Activated gamma-delta T cell (primary cell): ENCODE data around the gene P2RY12.

Experiments
- DNase-seq: peaks from one replicate; lab custom pipeline; 2025; lab: John Stamatoyannopoulos, UW

P2RY12 gene

DNA sequence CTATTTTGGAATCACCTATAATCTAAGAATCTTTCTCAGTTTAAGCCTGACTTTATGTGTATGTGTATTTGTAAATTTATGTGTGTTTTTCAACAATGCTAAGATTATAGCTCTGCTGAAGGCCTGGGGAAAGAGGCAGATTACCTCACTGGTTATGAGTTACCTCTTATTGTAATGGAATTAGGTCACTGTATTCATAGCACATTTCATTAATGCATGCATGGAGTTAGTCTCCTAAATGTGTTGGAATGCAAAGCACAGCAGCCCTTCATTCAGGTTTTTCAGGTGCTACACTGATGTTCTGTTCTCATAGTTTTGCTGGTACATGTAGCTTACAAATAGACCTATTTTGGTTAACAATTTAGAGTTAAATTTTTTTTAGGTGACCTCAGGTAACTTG lies 77.4 kb downstream of the P2RY12 start:
- no peak for DNase-seq

DNA sequence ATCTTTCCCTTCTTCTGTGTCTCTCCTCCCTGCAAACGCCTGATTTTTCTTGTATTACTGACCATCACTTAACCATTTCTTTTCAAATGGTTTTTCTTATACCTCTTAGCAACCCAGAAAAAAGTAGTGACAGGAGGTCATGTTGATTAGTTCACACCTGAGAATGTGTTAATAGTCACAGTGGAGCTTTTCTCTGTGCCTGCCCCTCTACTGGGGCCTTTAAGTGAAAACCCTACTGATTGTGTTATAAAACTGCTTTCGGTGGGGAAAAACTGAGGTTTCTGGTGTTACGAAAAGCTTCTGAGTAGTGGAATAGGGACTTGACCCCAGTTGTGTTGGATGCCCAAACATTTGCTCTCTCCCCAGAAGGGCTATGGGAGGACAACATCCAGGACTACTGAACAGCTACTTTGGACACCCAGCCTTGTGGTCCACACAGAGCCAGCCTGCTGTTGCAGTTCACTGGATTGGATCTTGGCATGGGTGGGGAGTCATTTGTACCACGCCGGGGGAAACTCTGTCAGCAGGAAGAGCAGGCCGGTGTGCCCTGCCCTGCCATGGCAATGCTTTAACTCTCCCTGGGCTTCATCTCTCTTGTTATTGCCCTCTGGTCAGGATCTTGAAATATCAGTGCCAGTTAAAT lies 78.3 kb downstream of the P2RY12 start:
- DNase-seq: no peak

DNA sequence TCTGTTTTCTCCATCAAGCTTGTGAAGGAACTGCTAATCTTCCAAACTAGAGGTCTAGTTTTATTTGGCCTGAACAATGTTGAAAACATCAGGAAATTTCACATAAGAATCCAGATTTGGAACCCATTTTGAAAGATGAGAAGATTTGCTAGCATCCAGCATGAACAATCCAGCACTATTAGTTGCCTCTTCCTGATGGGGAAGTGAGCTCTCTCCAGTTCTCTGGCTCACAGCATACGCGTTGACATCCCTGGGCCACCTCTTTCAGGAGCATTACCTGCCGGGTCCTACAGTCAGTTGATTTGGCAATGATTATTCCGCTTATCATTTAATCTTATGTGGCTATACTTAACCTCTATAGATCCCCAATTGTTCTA lies 78.8 kb downstream of the P2RY12 start:
- no peak for DNase-seq

DNA sequence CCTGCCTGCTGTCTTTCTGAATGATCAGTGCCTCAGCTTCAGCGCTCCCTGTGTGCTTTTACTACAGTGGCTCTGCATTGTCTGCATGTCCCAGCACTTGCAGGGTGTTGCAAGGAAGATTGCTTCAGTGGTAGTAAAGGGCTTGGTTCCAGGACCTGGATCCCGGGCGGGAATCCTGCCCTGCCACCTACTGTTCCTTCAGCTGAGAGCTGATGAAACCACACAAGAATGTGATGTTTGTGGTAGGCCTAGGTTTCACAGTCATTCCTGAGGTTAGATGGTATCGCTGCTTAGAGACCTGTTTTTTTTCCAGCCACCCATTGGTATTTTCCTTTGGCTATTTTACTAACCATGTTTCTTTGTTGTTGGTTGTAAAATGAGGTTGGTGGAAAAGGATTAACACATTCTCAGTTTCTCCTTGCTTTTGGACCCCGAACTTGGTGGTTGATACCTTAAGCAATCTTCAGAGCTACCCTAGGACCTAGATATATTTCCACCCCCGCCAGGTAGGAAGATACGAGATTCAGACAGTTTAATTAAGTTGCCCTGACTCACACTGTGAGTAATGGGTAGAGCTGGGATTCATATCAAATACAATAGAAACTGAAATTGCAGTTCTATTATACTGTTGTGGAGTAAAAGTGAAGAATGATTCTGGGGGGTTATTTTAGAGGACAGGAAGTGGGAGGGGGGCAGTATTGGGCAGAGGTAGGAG lies 79.3 kb downstream of the P2RY12 start:
- DNase-seq: no peak

DNA sequence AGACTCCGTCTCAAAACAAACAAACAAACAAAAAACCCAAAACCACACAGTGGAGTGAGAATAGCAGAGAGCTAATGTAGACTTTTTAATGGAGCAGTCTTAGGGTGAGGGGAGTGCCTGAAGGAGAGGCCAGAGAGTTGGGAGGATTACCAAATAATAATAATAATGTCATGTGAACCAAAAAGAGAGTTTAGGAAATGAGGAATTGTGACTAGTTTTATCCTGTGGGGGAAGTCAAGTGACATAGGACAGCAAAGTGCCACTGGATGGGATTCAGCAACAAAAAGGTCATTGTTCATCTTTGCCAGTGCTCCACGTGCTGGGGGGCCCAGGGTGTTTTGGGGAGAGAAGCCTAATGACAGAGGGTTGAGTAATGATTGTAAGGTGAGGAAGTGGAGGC lies 80.8 kb downstream of the P2RY12 start:
- DNase-seq: no peak

DNA sequence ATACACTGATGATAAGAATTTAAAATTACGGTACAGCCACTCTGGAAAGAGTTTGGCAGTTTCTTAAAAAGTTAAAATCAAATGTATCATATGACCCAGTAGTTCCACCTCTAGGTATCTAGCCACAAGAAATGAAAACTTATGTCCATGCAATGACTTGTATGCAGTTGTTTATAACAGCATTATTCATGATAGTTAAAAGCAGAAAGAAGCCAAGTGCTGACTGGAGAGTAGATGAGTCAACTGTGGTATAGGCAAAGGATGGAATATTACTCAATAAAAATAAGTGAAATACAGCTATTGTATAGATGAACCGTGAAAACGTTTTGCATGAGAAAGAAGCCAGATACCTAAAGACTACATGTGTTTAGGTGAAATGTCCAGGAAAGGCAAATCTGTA lies 82.8 kb downstream of the P2RY12 start:
- no peak for DNase-seq

DNA sequence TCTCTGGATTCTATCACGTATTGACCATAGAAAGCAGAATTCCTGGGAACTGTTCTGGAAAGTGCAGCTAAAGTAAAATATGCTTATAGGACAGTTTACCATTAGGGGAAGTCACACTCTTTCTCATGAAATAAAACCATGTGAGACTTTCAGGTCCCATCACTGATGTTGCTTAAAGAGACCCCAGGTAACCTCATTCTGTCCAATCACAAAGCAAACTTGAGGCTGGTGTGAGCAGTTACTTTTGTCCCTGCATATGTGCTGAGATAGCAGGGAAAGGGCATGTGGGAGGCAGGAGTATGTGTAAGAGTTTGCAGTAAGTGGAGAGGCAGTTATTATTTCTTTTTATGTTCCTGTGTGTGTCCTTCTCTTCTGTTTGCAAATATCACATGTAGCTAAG lies 84.0 kb downstream of the P2RY12 start:
- DNase-seq: no peak

DNA sequence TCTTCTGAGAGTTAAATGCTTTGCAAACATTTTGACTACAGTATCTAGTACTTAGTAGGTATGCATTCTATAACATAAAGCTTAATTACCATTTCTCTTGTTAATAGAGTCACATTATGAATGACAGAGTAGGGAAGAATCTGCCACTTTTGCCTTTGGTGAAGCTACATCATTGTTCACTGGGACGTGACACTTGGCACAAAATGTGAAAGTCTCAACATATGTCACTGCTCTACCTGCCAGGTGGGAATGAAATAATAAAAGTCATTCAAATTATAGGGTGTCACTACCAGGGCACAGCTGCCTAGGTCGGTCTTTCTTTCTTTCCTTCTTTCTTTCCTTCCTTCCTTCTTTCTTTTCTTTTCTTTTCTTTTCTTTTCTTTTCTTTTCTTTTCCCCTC lies 85.5 kb downstream of the P2RY12 start:
- no peak for DNase-seq

DNA sequence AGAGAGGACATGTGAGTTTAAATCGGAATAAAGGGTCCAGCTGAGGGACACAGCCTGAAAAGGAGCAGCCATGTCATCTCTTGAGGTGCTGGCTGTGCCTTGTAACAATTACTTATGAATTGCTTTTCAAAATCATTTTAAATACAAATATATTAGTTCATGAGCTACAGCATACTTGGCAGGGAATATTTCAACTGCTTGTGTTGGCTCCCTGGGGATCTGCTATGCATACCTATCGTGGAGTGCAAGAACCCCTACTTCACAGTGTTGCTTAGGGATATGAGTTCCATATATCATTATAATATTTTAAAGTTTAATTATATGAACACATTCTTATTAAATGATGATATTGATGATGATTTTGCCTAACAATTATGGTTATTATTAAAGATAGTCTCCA lies 87.1 kb downstream of the P2RY12 start:
- DNase-seq: no peak

DNA sequence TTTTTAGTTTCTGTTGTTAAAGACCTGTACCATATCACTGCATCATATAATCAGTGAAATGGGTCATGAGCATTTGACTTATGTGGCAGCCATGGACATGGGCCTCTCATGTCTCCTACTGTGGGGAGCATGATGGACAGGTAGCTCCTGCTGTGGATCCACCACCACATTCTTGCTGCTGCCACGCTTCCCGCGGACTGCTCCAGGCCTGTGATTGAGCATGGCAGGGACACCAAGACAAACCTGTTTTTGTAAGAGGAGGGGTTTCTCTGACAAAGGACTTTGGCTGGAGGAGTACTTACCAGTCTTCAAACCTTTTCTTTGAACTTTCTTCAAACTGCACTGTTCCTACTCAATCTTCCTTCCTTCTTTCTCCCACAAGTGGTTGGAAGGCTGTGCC lies 88.3 kb downstream of the P2RY12 start:
- DNase-seq: no peak

DNA sequence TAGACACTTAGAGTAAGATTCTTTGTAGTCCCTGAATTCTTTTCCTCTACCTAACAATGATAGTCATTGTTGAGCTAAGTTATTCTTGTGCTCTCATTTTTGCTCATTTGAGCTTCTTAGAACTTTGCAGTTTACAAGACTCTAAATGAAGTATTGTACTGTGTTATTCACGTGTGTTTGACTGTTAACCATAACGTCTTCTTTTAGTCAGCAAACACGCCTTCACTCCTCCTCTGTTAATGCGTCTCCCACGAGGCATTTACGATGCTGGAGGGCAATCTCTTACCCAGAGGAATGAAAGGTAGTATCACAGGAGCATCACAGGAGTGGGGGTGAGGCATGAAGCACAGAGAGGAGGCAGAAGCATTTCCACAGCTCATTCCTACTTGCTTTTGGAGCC lies 91.4 kb downstream of the P2RY12 start:
- DNase-seq: no peak

DNA sequence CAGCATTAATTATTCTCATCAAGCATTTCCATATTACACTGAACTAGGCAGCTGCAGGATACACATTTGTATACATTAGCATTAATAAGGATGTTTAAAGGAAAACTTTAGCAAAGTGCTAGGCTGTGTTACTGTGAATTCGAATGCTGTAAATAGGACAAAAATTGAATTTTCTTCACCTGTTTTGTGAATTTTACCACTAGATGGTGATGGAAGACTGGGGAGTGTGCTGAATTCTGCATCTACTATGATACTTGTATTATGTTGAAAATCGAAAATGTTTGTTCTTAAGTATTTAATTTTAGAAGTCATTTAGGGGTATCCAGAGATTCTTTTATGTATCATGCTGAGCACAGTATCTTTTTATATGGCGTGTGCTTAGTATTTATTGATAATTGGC lies 93.9 kb downstream of the P2RY12 start:
- DNase-seq: no peak

DNA sequence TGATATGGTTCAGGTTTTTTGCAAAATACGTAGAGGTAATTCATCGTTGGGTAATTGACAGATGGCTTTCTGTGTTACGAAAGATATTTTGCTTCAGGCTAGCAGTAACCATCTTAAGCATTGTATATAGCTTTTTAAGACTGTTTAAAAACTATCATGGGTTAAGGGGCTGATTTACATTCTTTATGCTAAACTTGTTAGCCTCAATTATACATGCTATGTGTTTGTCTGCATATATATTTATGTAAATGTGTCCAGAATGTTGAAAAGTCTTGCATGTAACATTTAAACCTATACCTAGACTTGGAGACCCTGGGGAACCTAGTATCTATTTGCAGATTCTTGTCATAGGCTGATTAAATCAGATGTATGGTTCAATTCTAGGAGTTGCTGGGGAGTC lies 95.1 kb downstream of the P2RY12 start:
- no peak for DNase-seq
